ENCODE data around the gene PIANP. TPM values are rescaled to one million over a fixed set of nuclear protein-coding genes. Genes with fewer than 3 reads are reported as not detected.

Gene PIANP
- not detected in 2 replicates for total RNA-seq

GRCh38 chr12:6700646-6701051 lies at the start of gene PIANP:
PIANP (minus strand) TSS chr12:6700815; CDS start chr12:6698061, 2,754 bp downstream.

GRCh38 chr12:6723607-6724408 lies 23.2 kb upstream of the PIANP start, which contains the start of gene COPS7A:
COPS7A (plus strand) TSS chr12:6724046; CDS start chr12:6724657, 611 bp downstream.

GRCh38 chr12:6688999-6689882 lies 11.4 kb downstream of the PIANP start, which contains the start of gene ZNF384:
ZNF384 (minus strand) TSS chr12:6689375; CDS start chr12:6679520, 9,855 bp downstream.

GRCh38 chr12:6662906-6663742 lies 37.5 kb downstream of the PIANP start, which contains the start of gene ING4:
ING4 (minus strand) TSS chr12:6663119; CDS start chr12:6663101, 18 bp downstream.

GRCh38 chr12:6647083-6647604 lies 53.5 kb downstream of the PIANP start, which contains the start of gene ACRBP:
ACRBP (minus strand) TSS chr12:6647432; CDS start chr12:6647366, 66 bp downstream.

Other genes starting within 250 kb of the PIANP start
- 11.3 and 17.1 TPM in 2 replicates for gene TAPBPL, start 248.8 kb downstream of the PIANP start, total RNA-seq
- gene VAMP1, start 230.1 kb downstream of the PIANP start, total RNA-seq = 3.8 and 5.5 TPM in 2 replicates
- gene MRPL51, start 207.6 kb downstream of the PIANP start, total RNA-seq = 121 and 125 TPM in 2 replicates
- gene NCAPD2, start 206.7 kb downstream of the PIANP start, total RNA-seq = 115 and 480 TPM in 2 replicates
- 5,926 and 6,362 TPM in 2 replicates for gene GAPDH, start 166.3 kb downstream of the PIANP start, total RNA-seq
- gene IFFO1, start 144.8 kb downstream of the PIANP start, total RNA-seq = 17.0 and 17.5 TPM in 2 replicates
- 37.8 and 44.9 TPM in 2 replicates for gene NOP2, start 132.5 kb downstream of the PIANP start, total RNA-seq
- 168 and 192 TPM in 2 replicates for gene CHD4, start 93.4 kb downstream of the PIANP start, total RNA-seq
- gene LPAR5, start 64.9 kb downstream of the PIANP start, total RNA-seq = not detected in 2 replicates
- gene ACRBP, start 53.4 kb downstream of the PIANP start, total RNA-seq = 0.27 and 0.84 TPM in 2 replicates
- gene ING4, start 37.7 kb downstream of the PIANP start, total RNA-seq = 21.2 and 25.4 TPM in 2 replicates
- 14.1 and 27.2 TPM in 2 replicates for gene ZNF384, start 11.4 kb downstream of the PIANP start, total RNA-seq
- gene COPS7A, start 23.2 kb upstream of the PIANP start, total RNA-seq = 68.9 and 69.7 TPM in 2 replicates
- 165 and 177 TPM in 2 replicates for gene MLF2, start 52.3 kb upstream of the PIANP start, total RNA-seq
- 164 and 173 TPM in 2 replicates for gene PTMS, start 65.5 kb upstream of the PIANP start, total RNA-seq
- gene LAG3, start 71.7 kb upstream of the PIANP start, total RNA-seq = 0.13 TPM in 1 of 2 replicates, not detected in the other
- not detected in 2 replicates for gene CD4, start 88.7 kb upstream of the PIANP start, total RNA-seq
- 0.30 and 0.80 TPM in 2 replicates for gene GPR162, start 121.0 kb upstream of the PIANP start, total RNA-seq
- gene P3H3, start 127.6 kb upstream of the PIANP start, total RNA-seq = 7.5 and 8.8 TPM in 2 replicates
- 0.10 and 0.20 TPM in 2 replicates for gene GNB3, start 140.1 kb upstream of the PIANP start, total RNA-seq
- gene CDCA3, start 150.5 kb upstream of the PIANP start, total RNA-seq = 55.0 and 56.9 TPM in 2 replicates
- gene USP5, start 151.3 kb upstream of the PIANP start, total RNA-seq = 80.9 and 87.7 TPM in 2 replicates
- 1,010 and 1,150 TPM in 2 replicates for gene TPI1, start 166.7 kb upstream of the PIANP start, total RNA-seq
- gene SPSB2, start 172.5 kb upstream of the PIANP start, total RNA-seq = 3.2 and 3.9 TPM in 2 replicates
- 2.8 and 7.1 TPM in 2 replicates for gene LRRC23, start 204.0 kb upstream of the PIANP start, total RNA-seq
- gene ENO2, start 213.8 kb upstream of the PIANP start, total RNA-seq = 6.2 and 6.9 TPM in 2 replicates
- gene ATN1, start 227.1 kb upstream of the PIANP start, total RNA-seq = 12.5 and 17.1 TPM in 2 replicates
- gene RNU7-1, start 243.0 kb upstream of the PIANP start, total RNA-seq = not detected in 2 replicates
- gene C12orf57, start 243.2 kb upstream of the PIANP start, total RNA-seq = 214 and 226 TPM in 2 replicates